DND-41 (cell line): ENCODE data around the gene SCRG1.

Experiments
- EZH2 ChIP-seq: IDR thresholded peaks from 3 replicates; pipeline ENCODE4 v1.6.1; 2012; ENCODE audit warnings: borderline replicate concordance, low read depth, mild to moderate bottlenecking, moderate library complexity, low read length, inconsistent platforms; ENCODE audit not compliant: severe bottlenecking
- TF ChIP-seq, protein P1 (sequence below): IDR thresholded peaks from 2 replicates; pipeline ENCODE4 v1.5.1; 2012; ENCODE audit warnings: borderline replicate concordance, low read length, moderate library complexity, mild to moderate bottlenecking; ENCODE audit not compliant: poor library complexity, severe bottlenecking; ENCODE audit errors: extremely low read depth

DNA sequence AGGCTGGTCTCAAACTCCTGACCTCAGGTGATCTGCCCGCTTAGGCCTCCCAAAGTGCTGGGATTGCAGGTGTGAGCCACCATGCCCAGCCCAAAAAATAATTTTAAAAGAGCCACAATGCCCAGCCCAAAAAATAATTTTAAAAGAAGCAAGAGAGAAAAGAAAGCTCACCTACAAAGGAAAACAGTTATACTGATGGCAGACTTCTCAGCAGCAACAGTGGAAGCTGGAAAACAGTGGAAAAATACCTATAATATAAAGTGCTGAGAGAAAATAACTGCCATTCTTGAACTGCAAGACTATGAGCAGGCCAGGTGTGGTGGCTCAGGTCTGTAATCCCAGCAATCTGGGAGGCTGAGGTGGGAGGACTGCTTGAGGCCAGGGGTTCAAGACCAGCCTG is 51.4 kb downstream of the SCRG1 start:
- TF ChIP-seq, protein P1, sequence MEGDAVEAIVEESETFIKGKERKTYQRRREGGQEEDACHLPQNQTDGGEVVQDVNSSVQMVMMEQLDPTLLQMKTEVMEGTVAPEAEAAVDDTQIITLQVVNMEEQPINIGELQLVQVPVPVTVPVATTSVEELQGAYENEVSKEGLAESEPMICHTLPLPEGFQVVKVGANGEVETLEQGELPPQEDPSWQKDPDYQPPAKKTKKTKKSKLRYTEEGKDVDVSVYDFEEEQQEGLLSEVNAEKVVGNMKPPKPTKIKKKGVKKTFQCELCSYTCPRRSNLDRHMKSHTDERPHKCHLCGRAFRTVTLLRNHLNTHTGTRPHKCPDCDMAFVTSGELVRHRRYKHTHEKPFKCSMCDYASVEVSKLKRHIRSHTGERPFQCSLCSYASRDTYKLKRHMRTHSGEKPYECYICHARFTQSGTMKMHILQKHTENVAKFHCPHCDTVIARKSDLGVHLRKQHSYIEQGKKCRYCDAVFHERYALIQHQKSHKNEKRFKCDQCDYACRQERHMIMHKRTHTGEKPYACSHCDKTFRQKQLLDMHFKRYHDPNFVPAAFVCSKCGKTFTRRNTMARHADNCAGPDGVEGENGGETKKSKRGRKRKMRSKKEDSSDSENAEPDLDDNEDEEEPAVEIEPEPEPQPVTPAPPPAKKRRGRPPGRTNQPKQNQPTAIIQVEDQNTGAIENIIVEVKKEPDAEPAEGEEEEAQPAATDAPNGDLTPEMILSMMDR: no peak
- no peak for TF ChIP-seq EZH2
